Activated CD8-positive, alpha-beta T cell treated with anti-CD3 and anti-CD28 coated beads for 36 hours (primary cell): ENCODE results near the gene MYOZ2. TPM values are rescaled to one million over a fixed set of nuclear protein-coding genes. Genes with fewer than 3 reads are reported as not detected.
A peak's percentile ranks its signal among the peaks of the same experiment; 100 is the strongest.
"Not testable (repeated sequence)": the region's sequence is repeated elsewhere in the genome, so short reads cannot be mapped to it uniquely, and the experiment has no call there.

ENCODE experiments used
- ATAC-seq: fragments of 200-7000 bp; cut with Tn5 transposase; one replicate; pipeline ENCODE4 v1.10.0; 2021; ENCODE audit warnings: mild to moderate bottlenecking, moderate library complexity
- CTCF ChIA-PET: fragments of 350-600 bp; sonication (Branson Sonifier 250); formaldehyde crosslinking; loops from one replicate; lab custom pipeline; 2021; ENCODE audit warnings: antibody characterized with exemption; lab: Charles Lee
- POLR2A ChIA-PET: fragments of 350-600 bp; sonication (Branson Sonifier 250); formaldehyde crosslinking; loops from one replicate; lab custom pipeline; 2021; ENCODE audit warnings: antibody characterized with exemption; lab: Charles Lee
- DNase-seq: peaks from one replicate; pipeline ENCODE4 v3.0.0-alpha.2; 2020
- H3K27ac Mint-ChIP-seq: one replicate; pipeline ENCODE4 v1.8.0; 2021; ENCODE audit warnings: mild to moderate bottlenecking, mixed read lengths
- H3K27me3 Mint-ChIP-seq: one replicate; pipeline ENCODE4 v1.8.0; 2021; ENCODE audit warnings: mixed read lengths
- H3K36me3 Mint-ChIP-seq: one replicate; pipeline ENCODE4 v1.8.0; 2021; ENCODE audit warnings: low read depth, mixed read lengths
- H3K4me1 Mint-ChIP-seq: one replicate; pipeline ENCODE4 v1.8.0; 2021; ENCODE audit warnings: low read depth, mixed read lengths
- H3K4me3 Mint-ChIP-seq: one replicate; pipeline ENCODE4 v1.8.0; 2021; ENCODE audit warnings: mild to moderate bottlenecking, moderate library complexity, mixed read lengths
- H3K9me3 Mint-ChIP-seq: one replicate; pipeline ENCODE4 v1.8.0; 2021; ENCODE audit warnings: mixed read lengths
- CTCF ChIP-seq: fragments of 200-600 bp; IDR thresholded peaks from one replicate; pipeline ENCODE4 v1.8.0; 2022; ENCODE audit warnings: antibody characterized with exemption, mild to moderate bottlenecking
- intact Hi-C: fragments of 100-400 bp; cut with micrococcal nuclease; formaldehyde crosslinking; loops from one replicate; pipeline ENCODE4 v1.10.0; 2022
- total RNA-seq, 2 experiments: library from RNA; stranded (reverse); gene quantifications; one replicate each; pipeline ENCODE4 v1.2.3, GENCODE V29; 2021

Gene MYOZ2
- total RNA-seq, 2 experiments from 2014 or later, result not detected

GRCh38 chr4:119162174-119162573 is 26.5 kb downstream of the MYOZ2 start:
- Mint-ChIP-seq H3K4me1 (no peaks in the 10 kb centered on the region), H3K4me3 (no peak overlapping the region), H3K9me3 (no peaks in the 10 kb centered on the region), H3K36me3 (no peaks in the 10 kb centered on the region), H3K27ac (no peak overlapping the region), H3K27me3 (no peaks in the 10 kb centered on the region)
- intact Hi-C loops, result no loop called here
- ChIA-PET POLR2A (no interaction called here), CTCF (no interaction called here)
- ATAC-seq (no peak), DNase-seq (no peak)
- TF ChIP-seq CTCF, result no peak

GRCh38 chr4:119165767-119166166 is 30.1 kb downstream of the MYOZ2 start:
- Mint-ChIP-seq H3K4me3 (no peak overlapping the region), H3K27me3 (no peaks in the 10 kb centered on the region), H3K36me3 (no peaks in the 10 kb centered on the region), H3K4me1 (no peaks in the 10 kb centered on the region), H3K27ac (no peak overlapping the region), H3K9me3 (no peaks in the 10 kb centered on the region)
- CTCF ChIA-PET, result no interaction called here
- POLR2A ChIA-PET, result no interaction called here
- DNase-seq (no peak), ATAC-seq (no peak)
- TF ChIP-seq CTCF, result no peak
- intact Hi-C loops, result no loop called here

GRCh38 chr4:119170195-119170594 is 34.6 kb downstream of the MYOZ2 start:
- DNase-seq (no peak), ATAC-seq (no peak)
- intact Hi-C loops, result no loop called here
- H3K36me3 Mint-ChIP-seq, result no peaks in the 10 kb centered on the region
- ChIA-PET POLR2A (no interaction called here), CTCF (no interaction called here)
- H3K4me1 Mint-ChIP-seq, result peaks cover 4% of the 10 kb centered on the region
- no peaks in the 10 kb centered on the region for H3K27me3 Mint-ChIP-seq
- no peak overlapping the region for H3K27ac Mint-ChIP-seq
- no peak overlapping the region for H3K4me3 Mint-ChIP-seq
- TF ChIP-seq CTCF, result no peak
- no peaks in the 10 kb centered on the region for H3K9me3 Mint-ChIP-seq

DNA sequence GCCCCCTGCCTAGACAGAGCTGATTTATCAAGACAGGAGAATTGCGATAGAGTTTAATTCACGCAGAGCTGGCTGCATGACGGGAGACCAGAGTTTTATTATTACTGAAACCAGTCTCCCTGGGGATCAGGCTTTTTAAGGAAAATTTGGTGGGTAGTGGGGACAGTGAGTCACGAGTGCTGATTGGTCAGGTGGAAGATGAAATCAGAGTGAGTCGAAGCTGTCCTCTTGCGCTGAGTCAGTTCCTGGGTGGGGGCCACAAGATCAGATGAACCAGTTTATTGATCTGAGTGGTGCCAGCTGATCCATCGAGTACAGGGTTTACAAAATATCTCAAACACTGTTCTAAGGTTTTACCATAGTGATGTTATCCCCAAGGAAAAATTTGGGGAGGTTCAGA is 36.6 kb downstream of the MYOZ2 start:
- ChIA-PET CTCF (no interaction called here), POLR2A (no interaction called here)
- Mint-ChIP-seq H3K4me3 (no peak overlapping the region), H3K9me3 (no peaks in the 10 kb centered on the region), H3K36me3 (no peaks in the 10 kb centered on the region), H3K4me1 (peaks cover 4% of the 10 kb centered on the region), H3K27ac (no peak overlapping the region), H3K27me3 (no peaks in the 10 kb centered on the region)
- ATAC-seq, result no peak
- intact Hi-C loops, result no loop called here
- DNase-seq, result peak; percentile 8
- no peak for TF ChIP-seq CTCF

DNA sequence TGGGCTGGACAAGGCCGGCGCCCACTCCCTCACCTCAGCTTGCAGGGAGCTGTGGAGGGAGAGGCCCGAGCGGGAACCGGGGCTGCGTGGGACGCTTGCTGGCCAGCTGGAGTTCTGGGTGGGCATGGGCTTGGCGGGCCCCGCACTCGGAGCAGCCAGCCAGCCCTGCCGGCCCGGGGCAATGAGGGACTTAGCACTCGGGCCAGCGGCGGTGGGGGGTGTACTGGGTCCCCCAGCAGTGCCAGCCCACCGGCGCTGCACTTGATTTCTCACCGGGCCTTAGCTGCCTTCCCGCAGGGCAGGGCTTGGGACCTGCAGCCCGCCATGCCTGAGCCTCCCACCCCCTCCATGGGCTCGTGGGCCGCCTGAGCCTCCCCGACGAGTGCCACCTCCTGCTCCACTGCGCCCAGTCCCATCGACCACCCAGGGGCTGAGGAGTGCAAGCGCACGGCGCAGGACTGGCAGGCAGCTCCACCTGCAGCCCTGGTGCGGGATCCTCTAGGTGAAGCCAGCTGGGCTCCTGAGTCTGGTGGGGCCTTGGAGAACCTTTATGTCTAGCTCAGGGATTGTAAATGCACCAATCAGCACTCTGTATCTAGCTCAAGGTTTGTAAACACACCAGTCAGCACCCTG is 38.2 kb downstream of the MYOZ2 start:
- DNase-seq, H3K4me1 Mint-ChIP-seq, H3K9me3 Mint-ChIP-seq, ATAC-seq, POLR2A ChIA-PET, H3K4me3 Mint-ChIP-seq, intact Hi-C loops, H3K27me3 Mint-ChIP-seq, CTCF ChIA-PET, H3K27ac Mint-ChIP-seq, H3K36me3 Mint-ChIP-seq: not testable (repeated sequence)
